Stimulated activated CD4-positive, alpha-beta T cell treated with anti-CD3 and anti-CD28 coated beads, TNF-alpha, amount 100 ng/mL, for 24 hours (primary cell): ENCODE measurements around the gene BCDIN3D.
"Not testable (repeated sequence)": the region's sequence is repeated elsewhere in the genome, so short reads cannot be mapped to it uniquely, and the experiment has no call there.

ENCODE experiments used
- DNase-seq, 3 experiments: peaks; one replicate each; pipeline ENCODE4 v3.0.0-alpha.2; 2020; ENCODE audit warnings: low read depth in 3 of 3

Gene BCDIN3D

GRCh38 chr12:49842519-49843352, at the start of gene BCDIN3D:
BCDIN3D (minus strand) TSS chr12:49843106; CDS start chr12:49843087, 19 bp downstream.
- DNase-seq: peak; percentile 91 to 94 (median 91)

GRCh38 chr12:49892084-49892731, 49.3 kb upstream of the BCDIN3D start:
- no peak for DNase-seq

GRCh38 chr12:49891476-49891875, 48.6 kb upstream of the BCDIN3D start:
- DNase-seq: no peak

GRCh38 chr12:49891012-49891411, 48.1 kb upstream of the BCDIN3D start:
- DNase-seq: no peak

- DNase-seq: no peak
Observed at GRCh38 chr12:49890096-49890461, 47.2 kb upstream of the BCDIN3D start.

GRCh38 chr12:49889361-49890095, 46.6 kb upstream of the BCDIN3D start:
- DNase-seq: no peak

GRCh38 chr12:49888461-49889151, 45.7 kb upstream of the BCDIN3D start:
- DNase-seq: no peak

- DNase-seq: no peak
Observed at GRCh38 chr12:49887536-49888401, 44.9 kb upstream of the BCDIN3D start.

GRCh38 chr12:49887091-49887490, 44.2 kb upstream of the BCDIN3D start:
- DNase-seq: no peak

- DNase-seq: no peak
Observed at GRCh38 chr12:49885663-49886461, 43.0 kb upstream of the BCDIN3D start.

- no peak for DNase-seq
Observed at GRCh38 chr12:49885118-49885517, 42.2 kb upstream of the BCDIN3D start.

GRCh38 chr12:49882851-49883464, 40.1 kb upstream of the BCDIN3D start:
- DNase-seq: no peak

GRCh38 chr12:49882248-49882850, 39.4 kb upstream of the BCDIN3D start:
- DNase-seq: no peak

GRCh38 chr12:49881415-49882247, 38.7 kb upstream of the BCDIN3D start:
- DNase-seq: no peak

GRCh38 chr12:49880756-49881414, 38.0 kb upstream of the BCDIN3D start:
- DNase-seq: no peak

GRCh38 chr12:49879065-49879464, 36.2 kb upstream of the BCDIN3D start:
- not testable (repeated sequence) for DNase-seq

- no peak for DNase-seq
Observed at GRCh38 chr12:49878021-49878420, 35.1 kb upstream of the BCDIN3D start.

GRCh38 chr12:49877066-49877465, 34.2 kb upstream of the BCDIN3D start:
- no peak for DNase-seq
